Panc1 (cell line): ENCODE data around the gene MBD5. TPM values are rescaled to one million over a fixed set of nuclear protein-coding genes. Genes with fewer than 3 reads are reported as not detected.

Experiments used
- ATAC-seq: fragments of 200-7000 bp; cut with Tn5 transposase; 2 replicates; pipeline ENCODE4 v1.9.1; 2020; ENCODE audit warnings: mild to moderate bottlenecking, moderate library complexity
- BruUV-seq: library from RNA; stranded (reverse); fragments of 400-500 nt; replicated peaks from 2 replicates; lab custom pipeline; 2021; lab: Mats Ljungman, UMichigan
- CTCF ChIA-PET: fragments of 300-600 bp; sonication (Branson Sonifier 250); formaldehyde crosslinking; loops from one replicate; lab custom pipeline; 2022; ENCODE audit warnings: antibody characterized with exemption; lab: Charles Lee
- POLR2A ChIA-PET: fragments of 300-600 bp; sonication (Branson Sonifier 250); formaldehyde crosslinking; loops from one replicate; lab custom pipeline; 2022; ENCODE audit warnings: antibody characterized with exemption; lab: Charles Lee
- DNase-seq: peaks from one replicate; pipeline ENCODE4 v3.0.0-alpha.2; 2010; ENCODE audit warnings: low read depth, low spot score
- H3K27ac ChIP-seq: 2 replicates; pipeline ENCODE4 v1.5.1; 2011; ENCODE audit warnings: mild to moderate bottlenecking, low read length, inconsistent platforms
- H3K27me3 ChIP-seq: fragments of 200-500 bp; sonication (Bioruptor generic); 2 replicates; pipeline ENCODE4 v1.6.0; 2014; ENCODE audit warnings: low read length, inconsistent platforms; ENCODE audit not compliant: control insufficient read depth, insufficient read depth
- H3K36me3 ChIP-seq: fragments of 200-500 bp; sonication (Bioruptor generic); 2 replicates; pipeline ENCODE4 v1.5.1; 2014; ENCODE audit warnings: inconsistent platforms, mild to moderate bottlenecking, low read length, moderate library complexity; ENCODE audit not compliant: control insufficient read depth, insufficient read depth
- H3K4me1 ChIP-seq: 2 replicates; pipeline ENCODE4 v1.5.1; 2011; ENCODE audit warnings: inconsistent platforms, mild to moderate bottlenecking, low read length, moderate library complexity; ENCODE audit not compliant: control insufficient read depth, insufficient read depth
- H3K4me3 ChIP-seq, 2 experiments: 2 replicates each; pipeline ENCODE4 v1.5.1; 2011 to 2012; ENCODE audit warnings: low read depth in 2 of 2, low read length in 2 of 2, mild to moderate bottlenecking in 2 of 2, inconsistent platforms in 1 of 2, moderate library complexity in 1 of 2
- H3K9me3 ChIP-seq: fragments of 200-500 bp; sonication (Bioruptor generic); 2 replicates; pipeline ENCODE4 v1.5.1; 2014; ENCODE audit warnings: low read depth, mild to moderate bottlenecking, inconsistent platforms, low read length, moderate library complexity; ENCODE audit not compliant: control insufficient read depth, insufficient read depth
- CTCF ChIP-seq: fragments of 450-650 bp; IDR thresholded peaks from 2 replicates; pipeline ENCODE4 v1.5.1; 2017; ENCODE audit warnings: mild to moderate bottlenecking
- POLR2AphosphoS5 ChIP-seq: IDR thresholded peaks from 2 replicates; pipeline ENCODE4 v1.6.1; 2012; ENCODE audit warnings: mild to moderate bottlenecking, low read depth, low read length, moderate library complexity
- REST ChIP-seq, 2 experiments: IDR thresholded peaks; 2 replicates each; pipeline ENCODE4 v1.6.1; 2011 to 2012; ENCODE audit warnings: low read depth in 2 of 2, control low read depth in 1 of 2, low read length in 1 of 2, mild to moderate bottlenecking in 1 of 2, moderate library complexity in 1 of 2; ENCODE audit not compliant: insufficient read depth in 1 of 2
- SIN3A ChIP-seq: IDR thresholded peaks from 2 replicates; pipeline ENCODE4 v1.6.1; 2012; ENCODE audit warnings: low read depth, mild to moderate bottlenecking, low read length, moderate library complexity, borderline replicate concordance; ENCODE audit not compliant: insufficient read depth
- TCF7L2 ChIP-seq: IDR thresholded peaks from 2 replicates; pipeline ENCODE4 v1.6.1; 2011; ENCODE audit warnings: mild to moderate bottlenecking, low read depth, low read length, inconsistent platforms
- in situ Hi-C: cut with HindIII; loops from 2 replicates; pipeline ENCODE4 v1.10.0; 2016; ENCODE audit warnings: low sequenced_read_pairs, low pct_unique_long_range_greater_than_20kb
- intact Hi-C: fragments of 100-400 bp; cut with micrococcal nuclease; formaldehyde crosslinking; loops from one replicate; pipeline ENCODE4 v1.10.0; 2022; ENCODE audit not compliant: unreplicated experiment
- total RNA-seq: library from RNA; stranded (reverse); gene quantifications from one replicate; pipeline ENCODE4 v1.2.1, GENCODE V29; 2021; ENCODE audit not compliant: unreplicated experiment

MBD5 gene
- total RNA-seq, 1 experiment from 2014 or later: 40.2 TPM

- in situ Hi-C loops: no loop called here
- TF ChIP-seq CTCF (no peak), SIN3A (no peak), REST (IDR thresholded peaks at IDR 0.05; ENCODE audit: insufficient read depth in 1 of 2, low read depth in 2 of 2, low read length in 1 of 2) (no peak), POLR2AphosphoS5 (no peak), TCF7L2 (no peak)
- no TSS peak for BruUV-seq
- no peak overlapping the region for H3K27ac ChIP-seq
- no peak for ATAC-seq
- peaks cover 13% of the 10 kb centered on the region; the same call in 1 of the 2 replicates for H3K4me1 ChIP-seq
- ChIA-PET POLR2A (no interaction called here), CTCF (no interaction called here)
- no peaks in the 10 kb centered on the region for H3K9me3 ChIP-seq
- no peaks in the 10 kb centered on the region for H3K27me3 ChIP-seq
- H3K36me3 ChIP-seq: peaks cover 2% of the 10 kb centered on the region; the same call in 1 of the 2 replicates
- no peak overlapping the region for H3K4me3 ChIP-seq
- intact Hi-C loops: no loop called here
- DNase-seq: no peak
These were observed 3.0 kb downstream of the MBD5 start for GRCh38 chr2:148023861-148024260.

GRCh38 chr2:148026573-148026972 is 5.7 kb downstream of the MBD5 start:
- DNase-seq (no peak), ATAC-seq (no peak)
- H3K27ac ChIP-seq: no peak overlapping the region
- no peak for TF ChIP-seq SIN3A
- no peak for TF ChIP-seq TCF7L2
- no peak for TF ChIP-seq POLR2AphosphoS5
- TF ChIP-seq CTCF: no peak
- no peak for TF ChIP-seq REST (IDR thresholded peaks at IDR 0.05; ENCODE audit: insufficient read depth in 1 of 2, low read depth in 2 of 2, low read length in 1 of 2)
- intact Hi-C loops: no loop called here
- ChIA-PET POLR2A (no interaction called here), CTCF (no interaction called here)
- BruUV-seq: no TSS peak
- H3K36me3 ChIP-seq: no peaks in the 10 kb centered on the region; the same call in none of the 2 replicates
- no peaks in the 10 kb centered on the region for H3K27me3 ChIP-seq
- no peak overlapping the region for H3K4me3 ChIP-seq
- peaks cover 13% of the 10 kb centered on the region; the same call in 1 of the 2 replicates for H3K4me1 ChIP-seq
- no peaks in the 10 kb centered on the region for H3K9me3 ChIP-seq
- in situ Hi-C loops: no loop called here
